SK-N-SH treated with all-trans-retinoic acid at 6 μM for 48 hours (cell line): ENCODE data around the gene KIAA1217.

ENCODE experiments used
- ATAC-seq: fragments of 200-7000 bp; cut with Tn5 transposase; 3 replicates; pipeline ENCODE4 v1.9.1; 2020; ENCODE audit warnings: mild to moderate bottlenecking, moderate library complexity
- ARNTL ChIP-seq: fragments of 450-650 bp; formaldehyde crosslinking; IDR thresholded peaks from 2 replicates; pipeline ENCODE4 v1.5.0; 2020; ENCODE audit warnings: low read depth, mild to moderate bottlenecking, moderate library complexity, borderline replicate concordance
- CSDC2 ChIP-seq: fragments of 250-450 bp; sonication (Bioruptor Pico); IDR thresholded peaks from 2 replicates; pipeline ENCODE4 v1.5.0; 2020; ENCODE audit warnings: mild to moderate bottlenecking, moderate library complexity
- ESRRG ChIP-seq: fragments of 250-450 bp; sonication (Bioruptor Pico); IDR thresholded peaks from 2 replicates; pipeline ENCODE4 v1.6.1; 2021; ENCODE audit warnings: mild to moderate bottlenecking
- GLIS3 ChIP-seq: fragments of 250-450 bp; sonication (Bioruptor Pico); IDR thresholded peaks from 2 replicates; pipeline ENCODE4 v1.5.0; 2020; ENCODE audit warnings: mild to moderate bottlenecking, moderate library complexity
- ISL1 ChIP-seq: fragments of 250-450 bp; sonication (Bioruptor Pico); IDR thresholded peaks from 2 replicates; pipeline ENCODE4 v2.1.2; 2022; ENCODE audit warnings: mild to moderate bottlenecking, moderate library complexity
- OSR1 ChIP-seq: fragments of 250-450 bp; sonication (Bioruptor Pico); IDR thresholded peaks from 2 replicates; pipeline ENCODE4 v1.8.0; 2022; ENCODE audit warnings: moderate library complexity, mild to moderate bottlenecking, inconsistent platforms
- RARB ChIP-seq: fragments of 250-450 bp; sonication (Bioruptor Pico); IDR thresholded peaks from 2 replicates; pipeline ENCODE4 v1.8.0; 2021; ENCODE audit warnings: mild to moderate bottlenecking, moderate library complexity
- SNAI2 ChIP-seq: fragments of 250-450 bp; sonication (Bioruptor Pico); IDR thresholded peaks from 2 replicates; pipeline ENCODE4 v1.5.0; 2020; ENCODE audit warnings: mild to moderate bottlenecking, moderate library complexity
- TCF4 ChIP-seq: fragments of 250-450 bp; sonication (Bioruptor Pico); IDR thresholded peaks from 2 replicates; pipeline ENCODE4 v1.8.0; 2021; ENCODE audit warnings: mild to moderate bottlenecking, moderate library complexity, borderline replicate concordance
- TOX ChIP-seq: fragments of 250-450 bp; sonication (Bioruptor Pico); IDR thresholded peaks from 2 replicates; pipeline ENCODE4 v1.8.0; 2021; ENCODE audit warnings: mild to moderate bottlenecking, moderate library complexity, borderline replicate concordance
- ZFP3 ChIP-seq: fragments of 250-450 bp; sonication (Bioruptor Pico); IDR thresholded peaks from 2 replicates; pipeline ENCODE4 v1.5.0; 2020; ENCODE audit warnings: mild to moderate bottlenecking, moderate library complexity
- ZNF565 ChIP-seq: fragments of 450-650 bp; formaldehyde crosslinking; conservative IDR thresholded peaks from 2 replicates; pipeline ENCODE4 v1.5.0; 2020; ENCODE audit warnings: low read depth, mild to moderate bottlenecking, moderate library complexity
- ZNF70 ChIP-seq: fragments of 450-650 bp; formaldehyde crosslinking; IDR thresholded peaks from 2 replicates; pipeline ENCODE4 v1.5.0; 2020; ENCODE audit warnings: mild to moderate bottlenecking, moderate library complexity
- ZNF8 ChIP-seq: fragments of 450-650 bp; formaldehyde crosslinking; IDR thresholded peaks from 2 replicates; pipeline ENCODE4 v1.5.0; 2020; ENCODE audit warnings: mild to moderate bottlenecking, moderate library complexity
- TF ChIP-seq, protein P1 (sequence below): fragments of 250-450 bp; sonication (Bioruptor Pico); IDR thresholded peaks from 2 replicates; pipeline ENCODE4 v1.8.0; 2020; ENCODE audit warnings: mild to moderate bottlenecking, moderate library complexity, borderline replicate concordance
- TF ChIP-seq, protein P2 (sequence below): fragments of 250-450 bp; sonication (Bioruptor Pico); IDR thresholded peaks from 2 replicates; pipeline ENCODE4 v1.5.0; 2020; ENCODE audit warnings: mild to moderate bottlenecking, moderate library complexity
- TF ChIP-seq, protein P3 (sequence below): fragments of 250-450 bp; sonication (Bioruptor Pico); IDR thresholded peaks from 2 replicates; pipeline ENCODE4 v1.5.1; 2021; ENCODE audit warnings: mild to moderate bottlenecking, moderate library complexity
- TF ChIP-seq, protein P4 (sequence below): fragments of 250-450 bp; sonication (Bioruptor Pico); IDR thresholded peaks from 2 replicates; pipeline ENCODE4 v1.5.1; 2020; ENCODE audit warnings: low read depth, mild to moderate bottlenecking, moderate library complexity
- TF ChIP-seq, protein P5 (sequence below): fragments of 250-450 bp; sonication (Bioruptor Pico); IDR thresholded peaks from 2 replicates; pipeline ENCODE4 v1.8.0; 2021; ENCODE audit warnings: low read depth, mild to moderate bottlenecking, moderate library complexity, borderline replicate concordance

Gene KIAA1217

DNA sequence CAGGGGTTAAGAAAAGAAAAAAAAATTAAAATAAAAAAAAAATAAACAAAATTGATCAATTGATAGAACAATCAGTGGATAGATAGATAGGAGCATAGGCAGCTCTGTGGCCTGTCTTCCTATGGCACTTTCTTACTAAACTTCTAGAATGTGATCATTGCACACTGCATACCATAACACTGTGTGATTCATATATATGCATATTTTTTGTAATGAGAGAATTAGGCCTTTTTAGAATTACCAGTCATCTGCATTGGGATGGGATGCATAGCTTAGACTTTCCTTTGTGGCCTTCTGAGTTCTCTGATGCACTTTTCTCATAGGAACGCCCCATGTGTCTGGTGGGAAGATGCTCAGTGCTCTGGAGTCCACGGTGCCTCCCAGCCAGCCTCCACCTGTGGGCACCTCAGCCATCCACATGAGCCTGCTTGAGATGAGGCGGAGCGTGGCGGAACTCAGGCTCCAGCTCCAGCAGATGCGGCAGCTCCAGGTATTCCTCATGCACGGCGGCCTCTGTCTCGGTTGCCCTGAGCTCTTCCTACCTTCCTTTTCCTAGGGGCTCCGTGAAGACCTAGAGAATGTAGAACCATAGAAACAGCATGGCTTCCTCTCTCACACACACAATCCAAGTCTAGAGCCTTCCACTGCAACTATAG is 292.2 kb downstream of the KIAA1217 start:
- ATAC-seq, result no peak
- TF ChIP-seq RARB (CRISPR knock-in tag) (no peak), ESRRG (no peak), ZFP3 (CRISPR knock-in tag) (no peak), GLIS3 (no peak), SNAI2 (CRISPR knock-in tag) (no peak), ZNF565 (CRISPR knock-in tag) (no peak), CSDC2 (CRISPR knock-in tag) (no peak), ARNTL (CRISPR knock-in tag) (no peak), ISL1 (CRISPR knock-in tag) (no peak), TCF4 (CRISPR knock-in tag) (no peak), ZNF8 (CRISPR knock-in tag) (no peak), OSR1 (CRISPR knock-in tag) (no peak)
- TF ChIP-seq, protein P1, sequence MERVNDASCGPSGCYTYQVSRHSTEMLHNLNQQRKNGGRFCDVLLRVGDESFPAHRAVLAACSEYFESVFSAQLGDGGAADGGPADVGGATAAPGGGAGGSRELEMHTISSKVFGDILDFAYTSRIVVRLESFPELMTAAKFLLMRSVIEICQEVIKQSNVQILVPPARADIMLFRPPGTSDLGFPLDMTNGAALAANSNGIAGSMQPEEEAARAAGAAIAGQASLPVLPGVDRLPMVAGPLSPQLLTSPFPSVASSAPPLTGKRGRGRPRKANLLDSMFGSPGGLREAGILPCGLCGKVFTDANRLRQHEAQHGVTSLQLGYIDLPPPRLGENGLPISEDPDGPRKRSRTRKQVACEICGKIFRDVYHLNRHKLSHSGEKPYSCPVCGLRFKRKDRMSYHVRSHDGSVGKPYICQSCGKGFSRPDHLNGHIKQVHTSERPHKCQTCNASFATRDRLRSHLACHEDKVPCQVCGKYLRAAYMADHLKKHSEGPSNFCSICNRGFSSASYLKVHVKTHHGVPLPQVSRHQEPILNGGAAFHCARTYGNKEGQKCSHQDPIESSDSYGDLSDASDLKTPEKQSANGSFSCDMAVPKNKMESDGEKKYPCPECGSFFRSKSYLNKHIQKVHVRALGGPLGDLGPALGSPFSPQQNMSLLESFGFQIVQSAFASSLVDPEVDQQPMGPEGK (CRISPR knock-in tag), result no peak
- TF ChIP-seq, protein P2, sequence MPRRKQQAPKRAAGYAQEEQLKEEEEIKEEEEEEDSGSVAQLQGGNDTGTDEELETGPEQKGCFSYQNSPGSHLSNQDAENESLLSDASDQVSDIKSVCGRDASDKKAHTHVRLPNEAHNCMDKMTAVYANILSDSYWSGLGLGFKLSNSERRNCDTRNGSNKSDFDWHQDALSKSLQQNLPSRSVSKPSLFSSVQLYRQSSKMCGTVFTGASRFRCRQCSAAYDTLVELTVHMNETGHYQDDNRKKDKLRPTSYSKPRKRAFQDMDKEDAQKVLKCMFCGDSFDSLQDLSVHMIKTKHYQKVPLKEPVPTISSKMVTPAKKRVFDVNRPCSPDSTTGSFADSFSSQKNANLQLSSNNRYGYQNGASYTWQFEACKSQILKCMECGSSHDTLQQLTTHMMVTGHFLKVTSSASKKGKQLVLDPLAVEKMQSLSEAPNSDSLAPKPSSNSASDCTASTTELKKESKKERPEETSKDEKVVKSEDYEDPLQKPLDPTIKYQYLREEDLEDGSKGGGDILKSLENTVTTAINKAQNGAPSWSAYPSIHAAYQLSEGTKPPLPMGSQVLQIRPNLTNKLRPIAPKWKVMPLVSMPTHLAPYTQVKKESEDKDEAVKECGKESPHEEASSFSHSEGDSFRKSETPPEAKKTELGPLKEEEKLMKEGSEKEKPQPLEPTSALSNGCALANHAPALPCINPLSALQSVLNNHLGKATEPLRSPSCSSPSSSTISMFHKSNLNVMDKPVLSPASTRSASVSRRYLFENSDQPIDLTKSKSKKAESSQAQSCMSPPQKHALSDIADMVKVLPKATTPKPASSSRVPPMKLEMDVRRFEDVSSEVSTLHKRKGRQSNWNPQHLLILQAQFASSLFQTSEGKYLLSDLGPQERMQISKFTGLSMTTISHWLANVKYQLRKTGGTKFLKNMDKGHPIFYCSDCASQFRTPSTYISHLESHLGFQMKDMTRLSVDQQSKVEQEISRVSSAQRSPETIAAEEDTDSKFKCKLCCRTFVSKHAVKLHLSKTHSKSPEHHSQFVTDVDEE (CRISPR knock-in tag), result no peak
- TF ChIP-seq, protein P3, sequence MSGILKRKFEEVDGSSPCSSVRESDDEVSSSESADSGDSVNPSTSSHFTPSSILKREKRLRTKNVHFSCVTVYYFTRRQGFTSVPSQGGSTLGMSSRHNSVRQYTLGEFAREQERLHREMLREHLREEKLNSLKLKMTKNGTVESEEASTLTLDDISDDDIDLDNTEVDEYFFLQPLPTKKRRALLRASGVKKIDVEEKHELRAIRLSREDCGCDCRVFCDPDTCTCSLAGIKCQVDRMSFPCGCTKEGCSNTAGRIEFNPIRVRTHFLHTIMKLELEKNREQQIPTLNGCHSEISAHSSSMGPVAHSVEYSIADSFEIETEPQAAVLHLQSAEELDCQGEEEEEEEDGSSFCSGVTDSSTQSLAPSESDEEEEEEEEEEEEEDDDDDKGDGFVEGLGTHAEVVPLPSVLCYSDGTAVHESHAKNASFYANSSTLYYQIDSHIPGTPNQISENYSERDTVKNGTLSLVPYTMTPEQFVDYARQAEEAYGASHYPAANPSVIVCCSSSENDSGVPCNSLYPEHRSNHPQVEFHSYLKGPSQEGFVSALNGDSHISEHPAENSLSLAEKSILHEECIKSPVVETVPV (CRISPR knock-in tag), result no peak

DNA sequence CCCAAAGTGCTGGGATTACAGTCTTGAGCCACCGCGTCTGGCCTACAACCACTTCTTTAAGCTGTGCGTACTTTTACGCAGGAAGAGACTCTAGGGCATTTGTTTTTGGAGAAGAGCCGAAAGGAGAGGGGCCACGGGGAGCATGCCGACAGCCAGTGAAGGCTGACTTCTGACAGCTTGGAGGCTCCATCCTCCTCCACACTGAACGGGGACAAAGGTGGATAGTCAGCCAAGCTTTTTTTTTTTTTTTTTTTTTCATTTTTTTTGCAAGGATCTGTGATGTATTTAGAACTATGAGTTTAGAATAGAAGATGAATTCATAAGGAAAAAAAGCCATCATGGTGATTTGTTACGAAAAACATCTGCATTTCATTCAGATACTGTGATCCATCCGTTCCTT is 293.1 kb downstream of the KIAA1217 start:
- ATAC-seq, result no peak
- TF ChIP-seq ARNTL (CRISPR knock-in tag) (no peak), ESRRG (no peak), TOX (CRISPR knock-in tag) (no peak), OSR1 (CRISPR knock-in tag) (no peak), ZNF70 (CRISPR knock-in tag) (no peak), TCF4 (CRISPR knock-in tag) (no peak), CSDC2 (CRISPR knock-in tag) (no peak), ZNF565 (CRISPR knock-in tag) (no peak)
- TF ChIP-seq, protein P1 (CRISPR knock-in tag), result no peak
- TF ChIP-seq, protein P4, sequence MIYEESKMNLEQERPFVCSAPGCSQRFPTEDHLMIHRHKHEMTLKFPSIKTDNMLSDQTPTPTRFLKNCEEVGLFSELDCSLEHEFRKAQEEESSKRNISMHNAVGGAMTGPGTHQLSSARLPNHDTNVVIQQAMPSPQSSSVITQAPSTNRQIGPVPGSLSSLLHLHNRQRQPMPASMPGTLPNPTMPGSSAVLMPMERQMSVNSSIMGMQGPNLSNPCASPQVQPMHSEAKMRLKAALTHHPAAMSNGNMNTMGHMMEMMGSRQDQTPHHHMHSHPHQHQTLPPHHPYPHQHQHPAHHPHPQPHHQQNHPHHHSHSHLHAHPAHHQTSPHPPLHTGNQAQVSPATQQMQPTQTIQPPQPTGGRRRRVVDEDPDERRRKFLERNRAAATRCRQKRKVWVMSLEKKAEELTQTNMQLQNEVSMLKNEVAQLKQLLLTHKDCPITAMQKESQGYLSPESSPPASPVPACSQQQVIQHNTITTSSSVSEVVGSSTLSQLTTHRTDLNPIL (CRISPR knock-in tag), result no peak
- TF ChIP-seq, protein P2 (CRISPR knock-in tag), result no peak
- TF ChIP-seq, protein P5, sequence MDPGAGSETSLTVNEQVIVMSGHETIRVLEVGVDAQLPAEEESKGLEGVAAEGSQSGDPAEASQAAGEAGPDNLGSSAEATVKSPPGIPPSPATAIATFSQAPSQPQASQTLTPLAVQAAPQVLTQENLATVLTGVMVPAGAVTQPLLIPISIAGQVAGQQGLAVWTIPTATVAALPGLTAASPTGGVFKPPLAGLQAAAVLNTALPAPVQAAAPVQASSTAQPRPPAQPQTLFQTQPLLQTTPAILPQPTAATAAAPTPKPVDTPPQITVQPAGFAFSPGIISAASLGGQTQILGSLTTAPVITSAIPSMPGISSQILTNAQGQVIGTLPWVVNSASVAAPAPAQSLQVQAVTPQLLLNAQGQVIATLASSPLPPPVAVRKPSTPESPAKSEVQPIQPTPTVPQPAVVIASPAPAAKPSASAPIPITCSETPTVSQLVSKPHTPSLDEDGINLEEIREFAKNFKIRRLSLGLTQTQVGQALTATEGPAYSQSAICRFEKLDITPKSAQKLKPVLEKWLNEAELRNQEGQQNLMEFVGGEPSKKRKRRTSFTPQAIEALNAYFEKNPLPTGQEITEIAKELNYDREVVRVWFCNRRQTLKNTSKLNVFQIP, result no peak
